A673 (cell line): ENCODE measurements around the gene SAXO1.

Experiments
- CTCF ChIP-seq: fragments of 300-800, 200-600 bp; sonication (generic); conservative IDR thresholded peaks from 2 replicates; pipeline ENCODE4 v1.5.1; 2017; ENCODE audit warnings: low read depth, mild to moderate bottlenecking, antibody characterized with exemption, low read length, moderate library complexity, mixed read lengths
- EZH2 ChIP-seq: fragments of 200-600 bp; sonication (generic); IDR thresholded peaks from 2 replicates; pipeline ENCODE4 v1.6.1; 2017; ENCODE audit warnings: borderline replicate concordance, low read depth, mild to moderate bottlenecking, mixed read lengths, antibody characterized with exemption, low read length; ENCODE audit not compliant: poor library complexity, severe bottlenecking

GRCh38 chr9:19027825-19028224, 5.2 kb downstream of the SAXO1 start:
- no peak for TF ChIP-seq CTCF
- TF ChIP-seq EZH2: no peak
